Hypothalamus (tissue), 51 donors: Measurements from ENCODE around the gene LCK.
"Not testable (repeated sequence)": the region's sequence is repeated elsewhere in the genome, so short reads cannot be mapped to it uniquely, and the experiment has no call there.

Experiments used
- DNase-seq, 51 donors: peaks; one replicate each; lab custom pipeline; 2025; lab: John Stamatoyannopoulos, UW

The LCK gene

GRCh38 chr1:32239337-32239736 lies 11.7 kb upstream of the LCK start:
- peak in 4 of 51 donors; percentile 4 to 16 (median 8) for DNase-seq

GRCh38 chr1:32239790-32240139 lies 11.3 kb upstream of the LCK start:
- DNase-seq = peak in 7 of 51 donors; percentile 8 to 43 (median 32)

GRCh38 chr1:32240140-32240951 lies 10.7 kb upstream of the LCK start:
- peak in 45 of 51 donors; percentile 8 to 81 (median 50) for DNase-seq

- peak in 43 of 51 donors; percentile 11 to 79 (median 51) for DNase-seq
These were observed 9.9 kb upstream of the LCK start for GRCh38 chr1:32241001-32241763.

- peak in 31 of 51 donors; percentile 5 to 72 (median 24) for DNase-seq
These were observed 8.7 kb upstream of the LCK start for GRCh38 chr1:32242341-32242851.

GRCh38 chr1:32246888-32247273 lies 4.2 kb upstream of the LCK start, which contains the start of gene FAM167B:
Gene FAM167B, plus strand, starts transcription at chr1:32247222. Its CDS starts 200 bp downstream, at chr1:32247422.
- DNase-seq = no peak

- DNase-seq = no peak
These were observed 3.6 kb upstream of the LCK start for GRCh38 chr1:32247452-32247851.

- peak in 25 of 51 donors; percentile 2 to 59 (median 14) for DNase-seq
These were observed 2.8 kb upstream of the LCK start for GRCh38 chr1:32247983-32248889.

GRCh38 chr1:32249831-32250525 lies 1.1 kb upstream of the LCK start:
- DNase-seq = peak in 1 of 51 donors; percentile 8

- no peak for DNase-seq
These were observed 4.3 kb downstream of the LCK start for GRCh38 chr1:32255072-32256071.

GRCh38 chr1:32256473-32257226 lies 5.6 kb downstream of the LCK start:
- DNase-seq = no peak

- no peak for DNase-seq
These were observed 6.1 kb downstream of the LCK start for GRCh38 chr1:32257227-32257508.

- not testable (repeated sequence) for DNase-seq
These were observed 12.2 kb downstream of the LCK start for GRCh38 chr1:32263236-32263593.

GRCh38 chr1:32263744-32264143 lies 12.7 kb downstream of the LCK start:
- DNase-seq = no peak

- DNase-seq = no peak
These were observed 14.8 kb downstream of the LCK start for GRCh38 chr1:32265846-32266245.

- DNase-seq = no peak
These were observed 16.0 kb downstream of the LCK start for GRCh38 chr1:32266921-32267591.

- DNase-seq = no peak
These were observed 18.7 kb downstream of the LCK start for GRCh38 chr1:32269744-32270143.
